SK-N-MC (cell line): ENCODE measurements around the gene SPAM1.

ENCODE experiments used
- EZH2 ChIP-seq: fragments of 200-600 bp; sonication (generic); IDR thresholded peaks from one replicate; pipeline ENCODE4 v1.6.1; 2017; ENCODE audit warnings: antibody characterized with exemption
- POLR2AphosphoS5 ChIP-seq: IDR thresholded peaks from 2 replicates; pipeline ENCODE4 v1.6.1; 2012; ENCODE audit warnings: mild to moderate bottlenecking, low read depth, low read length, borderline replicate concordance

GRCh38 chr7:123941391-123942180 lies 16.5 kb downstream of the SPAM1 start:
- TF ChIP-seq EZH2, result no peak
- no peak for TF ChIP-seq POLR2AphosphoS5
